HepG2 (cell line): ENCODE data around the gene PRKAB1. TPM values are rescaled to one million over a fixed set of nuclear protein-coding genes. Genes with fewer than 3 reads are reported as not detected.
A peak's percentile ranks its signal among the peaks of the same experiment; 100 is the strongest.

Source experiments
- ATAC-seq: fragments of 200-7000 bp; cut with Tn5 transposase; 3 replicates; pipeline ENCODE4 v1.9.1; 2020; ENCODE audit warnings: mild to moderate bottlenecking, moderate library complexity
- BruUV-seq: library from RNA; stranded (reverse); fragments of 400-500 nt; replicated peaks from 2 replicates; lab custom pipeline; 2021; lab: Mats Ljungman, UMichigan
- CTCF ChIA-PET: fragments of 300-600 bp; formaldehyde crosslinking; extraction: SDS; loops from one replicate; lab custom pipeline; 2021; ENCODE audit warnings: low total read pairs, inconsistent platforms, low intra/inter-chr PET ratio; lab: Yijun Ruan, JAX
- POLR2A ChIA-PET: fragments of 350-600 bp; sonication (Branson Sonifier 250); formaldehyde crosslinking; loops from one replicate; lab custom pipeline; 2020; ENCODE audit warnings: antibody characterized with exemption, inconsistent platforms; lab: Yijun Ruan, JAX
- DNase-seq: peaks from one replicate; pipeline ENCODE4 v3.0.0-alpha.2; 2015; ENCODE audit warnings: low spot score
- FAIRE-seq: peaks from 3 replicates; lab custom pipeline; 2011; peaks lifted over from hg19 to GRCh38; lab: Jason Lieb, UNC
- H2AFZ ChIP-seq: one replicate; pipeline ENCODE4 v1.6.1; 2011; ENCODE audit warnings: low read length, inconsistent platforms
- H3K27ac ChIP-seq: fragments of 300-600 bp; 3 replicates; pipeline ENCODE4 v1.8.0; 2011; ENCODE audit warnings: mixed run types, mild to moderate bottlenecking, mixed read lengths, low read length, inconsistent platforms; ENCODE audit not compliant: insufficient read depth; ENCODE audit errors: extremely low read length
- H3K27me3 ChIP-seq, 2 experiments: fragments of 200-600 bp in 1 of 2; 2 replicates in 1 of 2; 3 replicates in 1 of 2; pipeline versions ENCODE4 v1.6.0 to v1.8.0; 2011; ENCODE audit warnings: low read length in 2 of 2, mild to moderate bottlenecking in 2 of 2, moderate library complexity in 2 of 2, inconsistent platforms in 1 of 2; ENCODE audit not compliant: insufficient read depth in 2 of 2, control insufficient read depth in 1 of 2
- H3K36me3 ChIP-seq, 2 experiments: fragments of 200-600 bp in 1 of 2; replicated peaks in 1 of 2; 2 replicates in 1 of 2; 3 replicates in 1 of 2; pipeline versions ENCODE4 v1.5.1 to v1.8.0; 2011; ENCODE audit warnings: low read length in 2 of 2, inconsistent platforms in 1 of 2; ENCODE audit not compliant: insufficient read depth in 2 of 2, control insufficient read depth in 1 of 2
- H3K4me1 ChIP-seq: 2 replicates; pipeline ENCODE4 v1.5.1; 2012; ENCODE audit warnings: low read length, inconsistent platforms; ENCODE audit not compliant: insufficient read depth
- H3K4me2 ChIP-seq: 2 replicates; pipeline ENCODE4 v1.6.0; 2011; ENCODE audit warnings: low read depth, low read length, inconsistent platforms
- H3K4me3 ChIP-seq, 3 experiments: fragments of 200-600 bp in 1 of 3; sonication (generic), shearing (Covaris generic) in 1 of 3; replicated peaks in 1 of 3; 2 replicates each; pipeline ENCODE4 v1.5.1; 2011 to 2016; ENCODE audit warnings: low read length in 3 of 3, inconsistent platforms in 2 of 3, low read depth in 2 of 3, mild to moderate bottlenecking in 2 of 3, control low read depth in 1 of 3, mixed read lengths in 1 of 3; ENCODE audit not compliant: insufficient read depth in 1 of 3
- H3K79me2 ChIP-seq: one replicate; pipeline ENCODE4 v1.6.1; 2011; ENCODE audit warnings: low read length, inconsistent platforms; ENCODE audit not compliant: insufficient read depth
- H3K9ac ChIP-seq: 2 replicates; pipeline ENCODE4 v1.6.0; 2011; ENCODE audit warnings: mild to moderate bottlenecking, low read depth, low read length, inconsistent platforms; ENCODE audit not compliant: insufficient read depth
- H3K9me3 ChIP-seq: 2 replicates; pipeline ENCODE4 v1.5.1; 2012; ENCODE audit warnings: mild to moderate bottlenecking, low read length
- H4K20me1 ChIP-seq: 2 replicates; pipeline ENCODE4 v1.6.0; 2011; ENCODE audit warnings: inconsistent platforms, mild to moderate bottlenecking, low read length, moderate library complexity; ENCODE audit not compliant: insufficient read depth
- AKAP8 ChIP-seq: sonication (generic); formaldehyde crosslinking; IDR thresholded peaks from 2 replicates; pipeline ENCODE4 v1.5.1; 2020; ENCODE audit warnings: mild to moderate bottlenecking, missing genetic modification reagents
- KLF13 ChIP-seq: sonication (generic); formaldehyde crosslinking; IDR thresholded peaks from 2 replicates; pipeline ENCODE4 v1.4.0; 2020; ENCODE audit warnings: mild to moderate bottlenecking, missing genetic modification reagents
- MXI1 ChIP-seq: IDR thresholded peaks from 3 replicates; pipeline ENCODE4 v1.6.1; 2012; ENCODE audit warnings: low read depth, low read length, inconsistent platforms, borderline replicate concordance
- NRL ChIP-seq: sonication (generic); formaldehyde crosslinking; IDR thresholded peaks from 2 replicates; pipeline ENCODE4 v1.5.0; 2020; ENCODE audit warnings: missing genetic modification reagents, mild to moderate bottlenecking, moderate library complexity, borderline replicate concordance
- PAF1 ChIP-seq: IDR thresholded peaks from 2 replicates; pipeline ENCODE4 v1.6.1; 2016; ENCODE audit warnings: missing genetic modification reagents, missing compliant biosample characterization
- PCBP2 ChIP-seq: fragments of 200-400 bp; formaldehyde crosslinking; optimal IDR thresholded peaks from 2 replicates; pipeline ENCODE3; 2018; ENCODE audit warnings: low read length, low read depth; ENCODE audit not compliant: poor library complexity, severe bottlenecking
- PHB2 ChIP-seq: fragments of 450-650 bp; IDR thresholded peaks from 2 replicates; pipeline ENCODE4 v1.6.1; 2018; ENCODE audit not compliant: partially characterized antibody
- RARG ChIP-seq: sonication (generic); formaldehyde crosslinking; IDR thresholded peaks from 2 replicates; pipeline ENCODE4 v1.4.0; 2020; ENCODE audit warnings: low read depth, mild to moderate bottlenecking, missing genetic modification reagents
- SRSF9 ChIP-seq: fragments of 200-400 bp; formaldehyde crosslinking; IDR thresholded peaks from 2 replicates; pipeline ENCODE4 v1.6.1; 2018; ENCODE audit warnings: borderline replicate concordance, mild to moderate bottlenecking, low read depth, low read length; ENCODE audit not compliant: insufficient read depth, poor library complexity, severe bottlenecking
- TCF7 ChIP-seq: sonication (generic); IDR thresholded peaks from 2 replicates; pipeline ENCODE4 v1.6.1; 2016; ENCODE audit warnings: antibody characterized with exemption, low read depth
- ZNF569 ChIP-seq: sonication (generic); formaldehyde crosslinking; IDR thresholded peaks from 2 replicates; pipeline ENCODE4 v1.5.0; 2020; ENCODE audit warnings: mild to moderate bottlenecking, missing genetic modification reagents, moderate library complexity, borderline replicate concordance
- WGBS: methylation state at CpG from one replicate; pipeline ENCODE4 v1.1.6; 2017; ENCODE audit warnings: low lambda C conversion rate; 5-methylcytosine and 5-hydroxymethylcytosine counted together
- in situ Hi-C: cut with HindIII; loops from 2 replicates; pipeline ENCODE4 v1.10.0; 2017; ENCODE audit warnings: low pct_unique_long_range_greater_than_20kb; ENCODE audit not compliant: extremely low pct_ligation_motif_present
- intact Hi-C: fragments of 100-400 bp; cut with micrococcal nuclease; formaldehyde crosslinking; loops from one replicate; pipeline ENCODE4 v1.10.0; 2022; ENCODE audit not compliant: unreplicated experiment
- polyA plus RNA-seq, 8 experiments: library from polyadenylated mRNA; depleted of rRNA in 3 of 8; stranded (reverse) in 7 of 8; unstranded in 1 of 8; fragments of >200 nt; fragmentation: Illumina TruSeq in 4 of 8; extraction: Trizol in 4 of 8; gene quantifications; 2 replicates each; pipeline versions ENCODE4 v1.2.1 to v1.2.3, GENCODE V29; 2011 to 2016; ENCODE audit warnings: low read depth in 4 of 8, missing spikeins in 1 of 8, mixed read lengths in 1 of 8; ENCODE audit not compliant: insufficient read depth in 1 of 8
- total RNA-seq, 5 experiments: library from RNA; depleted of rRNA; stranded (reverse); fragments of >200 nt; fragmentation: Illumina TruSeq; extraction: Trizol; gene quantifications; 2 replicates each; pipeline ENCODE4 v1.2.3, GENCODE V29; 2016; ENCODE audit warnings: low read depth in 1 of 5
- TF ChIP-seq, protein P1 (sequence below): sonication (generic); formaldehyde crosslinking; IDR thresholded peaks from 2 replicates; pipeline ENCODE4 v1.4.0; 2020; ENCODE audit warnings: missing genetic modification reagents; ENCODE audit errors: not compliant biosample characterization
- TF ChIP-seq, protein P2 (sequence below): sonication (generic); formaldehyde crosslinking; IDR thresholded peaks from 2 replicates; pipeline ENCODE4 v1.8.0; 2022; ENCODE audit warnings: mild to moderate bottlenecking, missing genetic modification reagents; ENCODE audit not compliant: insufficient replicate concordance
- TF ChIP-seq, protein P3 (sequence below): sonication (generic); formaldehyde crosslinking; IDR thresholded peaks from 2 replicates; pipeline ENCODE4 v1.4.0; 2020; ENCODE audit warnings: missing genetic modification reagents, borderline replicate concordance

The PRKAB1 gene
- total and polyA plus RNA-seq, 2 of the 13 experiments (the other 11 are each of a cell fraction or from before 2014, with no cell fraction given): 28.4 to 35.5 TPM

DNA sequence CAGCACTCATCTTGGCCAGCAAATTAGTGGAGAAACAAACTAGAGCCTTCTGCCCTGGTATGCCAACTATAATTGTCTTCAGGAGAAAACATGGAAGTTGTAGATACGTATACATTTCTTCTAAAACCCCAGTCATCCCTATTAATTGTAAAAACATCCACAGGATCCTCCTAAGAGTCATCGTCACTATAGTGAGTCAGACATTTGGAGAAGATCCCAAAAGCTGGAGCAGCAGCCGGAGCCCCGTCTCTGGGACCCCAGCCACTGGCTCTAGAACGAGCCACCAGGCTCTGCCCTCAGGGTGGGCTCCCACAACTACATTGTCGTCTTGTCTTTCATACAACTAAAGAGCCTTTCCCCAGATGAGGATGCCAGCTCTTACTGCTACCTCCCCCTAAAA is 15.5 kb downstream of the PRKAB1 start:
- CTCF ChIA-PET: no interaction called here
- ATAC-seq: peak; percentile 52

DNA sequence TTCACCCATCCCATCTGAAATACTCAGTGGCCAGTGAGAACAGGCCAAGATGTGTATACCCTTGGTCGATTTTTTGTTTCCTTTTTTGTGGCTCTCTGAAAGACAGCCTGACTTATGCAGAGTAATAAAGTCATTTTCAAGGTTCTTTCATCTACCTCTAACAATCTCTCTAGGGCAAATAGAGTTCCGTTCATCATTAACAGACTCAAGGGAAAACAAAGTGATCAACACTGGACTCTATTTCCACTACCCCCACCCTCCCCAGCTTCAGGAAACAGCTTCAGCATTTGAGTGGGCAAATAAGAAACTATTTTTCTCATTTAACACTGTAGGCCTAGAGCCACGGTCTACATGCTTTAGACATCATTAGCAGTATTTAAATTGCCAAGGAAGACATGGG is 15.9 kb downstream of the PRKAB1 start:
- Histone ChIP-seq H3K4me2 (peak overlapping the region; percentile 60), H3K9ac (0 out of 2 replicates have a peak overlapping the region, but pooled peaks have one; percentile 18), H3K4me3 (peak overlapping the region in 1 of 3 experiments; percentile 35; a peak in 1 of 6 replicates), H3K79me2 (no peaks in the 10 kb centered on the region), H3K9me3 (no peaks in the 10 kb centered on the region), H3K27me3 (no peaks in the 10 kb centered on the region), H3K4me1 (peaks cover 89% of the 10 kb centered on the region), H2AFZ (no peak overlapping the region), H3K27ac (peak overlapping the region; percentile 65), H4K20me1 (no peaks in the 10 kb centered on the region), H3K36me3 (peaks cover 8 to 30% of the 10 kb centered on the region in 2 experiments; a peak in 4 of 5 replicates)
- ATAC-seq (peak; percentile 87), DNase-seq (peak; percentile 84), FAIRE-seq (peak; percentile 86)
- intact Hi-C loops (no loop called here), in situ Hi-C loops (no loop called here)
- ChIA-PET CTCF (no interaction called here), POLR2A (interaction anchor here (1.4 to 6.1 kb wide), 3 partner anchors 10 to 15 kb away, joined by 3 to 40 read pairs (median 6); partner anchors contain the start of gene PRKAB1)
- no TSS peak for BruUV-seq
- WGBS: 0% methylated on average over 3 of the region's 3 CpGs
- TF ChIP-seq, protein P1, sequence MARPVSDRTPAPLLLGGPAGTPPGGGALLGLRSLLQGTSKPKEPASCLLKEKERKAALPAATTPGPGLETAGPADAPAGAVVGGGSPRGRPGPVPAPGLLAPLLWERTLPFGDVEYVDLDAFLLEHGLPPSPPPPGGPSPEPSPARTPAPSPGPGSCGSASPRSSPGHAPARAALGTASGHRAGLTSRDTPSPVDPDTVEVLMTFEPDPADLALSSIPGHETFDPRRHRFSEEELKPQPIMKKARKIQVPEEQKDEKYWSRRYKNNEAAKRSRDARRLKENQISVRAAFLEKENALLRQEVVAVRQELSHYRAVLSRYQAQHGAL (CRISPR knock-in tag): no peak
- TF ChIP-seq, protein P2, sequence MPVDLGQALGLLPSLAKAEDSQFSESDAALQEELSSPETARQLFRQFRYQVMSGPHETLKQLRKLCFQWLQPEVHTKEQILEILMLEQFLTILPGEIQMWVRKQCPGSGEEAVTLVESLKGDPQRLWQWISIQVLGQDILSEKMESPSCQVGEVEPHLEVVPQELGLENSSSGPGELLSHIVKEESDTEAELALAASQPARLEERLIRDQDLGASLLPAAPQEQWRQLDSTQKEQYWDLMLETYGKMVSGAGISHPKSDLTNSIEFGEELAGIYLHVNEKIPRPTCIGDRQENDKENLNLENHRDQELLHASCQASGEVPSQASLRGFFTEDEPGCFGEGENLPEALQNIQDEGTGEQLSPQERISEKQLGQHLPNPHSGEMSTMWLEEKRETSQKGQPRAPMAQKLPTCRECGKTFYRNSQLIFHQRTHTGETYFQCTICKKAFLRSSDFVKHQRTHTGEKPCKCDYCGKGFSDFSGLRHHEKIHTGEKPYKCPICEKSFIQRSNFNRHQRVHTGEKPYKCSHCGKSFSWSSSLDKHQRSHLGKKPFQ (CRISPR knock-in tag): no peak
- TF ChIP-seq NRL (CRISPR knock-in tag): no peak
- TF ChIP-seq, protein P3, sequence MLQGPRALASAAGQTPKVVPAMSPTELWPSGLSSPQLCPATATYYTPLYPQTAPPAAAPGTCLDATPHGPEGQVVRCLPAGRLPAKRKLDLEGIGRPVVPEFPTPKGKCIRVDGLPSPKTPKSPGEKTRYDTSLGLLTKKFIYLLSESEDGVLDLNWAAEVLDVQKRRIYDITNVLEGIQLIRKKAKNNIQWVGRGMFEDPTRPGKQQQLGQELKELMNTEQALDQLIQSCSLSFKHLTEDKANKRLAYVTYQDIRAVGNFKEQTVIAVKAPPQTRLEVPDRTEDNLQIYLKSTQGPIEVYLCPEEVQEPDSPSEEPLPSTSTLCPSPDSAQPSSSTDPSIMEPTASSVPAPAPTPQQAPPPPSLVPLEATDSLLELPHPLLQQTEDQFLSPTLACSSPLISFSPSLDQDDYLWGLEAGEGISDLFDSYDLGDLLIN (CRISPR knock-in tag): no peak
- TF ChIP-seq SRSF9: no peak
- no peak for TF ChIP-seq RARG (CRISPR knock-in tag)
- TF ChIP-seq AKAP8: no peak
- TF ChIP-seq PHB2: no peak
- TF ChIP-seq ZNF569 (CRISPR knock-in tag): no peak
- no peak for TF ChIP-seq PCBP2
- TF ChIP-seq TCF7: peak; percentile 70

More for the DNA sequence above, 15.5 kb downstream of the PRKAB1 start:
- intact Hi-C loops: no loop called here
- peak overlapping the region in 1 of 3 experiments; percentile 35; a peak in 1 of 6 replicates for H3K4me3 ChIP-seq
- 51% methylated on average over 6 of the region's 6 CpGs for WGBS
- no peak for FAIRE-seq
- no peak overlapping the region for H3K9ac ChIP-seq
- H3K79me2 ChIP-seq: no peaks in the 10 kb centered on the region
- no peak overlapping the region for H2AFZ ChIP-seq
- no peaks in the 10 kb centered on the region for H3K9me3 ChIP-seq
- in situ Hi-C loops: no loop called here
- no TSS peak for BruUV-seq
- peak overlapping the region; percentile 65 for H3K27ac ChIP-seq
- TF ChIP-seq PAF1 (CRISPR knock-in tag) (0 out of 2 replicates have a peak, but pooled peaks have one; percentile 32), MXI1 (peak; percentile 14; the same call in 1 of the 3 replicates), KLF13 (CRISPR knock-in tag) (no peak)
- peak overlapping the region; percentile 60 for H3K4me2 ChIP-seq
- H3K36me3 ChIP-seq: peaks cover 9 to 33% of the 10 kb centered on the region in 2 experiments
- H3K4me1 ChIP-seq: peaks cover 89% of the 10 kb centered on the region
- DNase-seq: no peak
- no peaks in the 10 kb centered on the region for H4K20me1 ChIP-seq
- no peaks in the 10 kb centered on the region for H3K27me3 ChIP-seq
- POLR2A ChIA-PET: interaction anchor here (1.4 to 6.1 kb wide), 3 partner anchors 10 to 14 kb away, joined by 3 to 40 read pairs (median 6); partner anchors contain the start of gene PRKAB1
